Measurements from ENCODE around the gene TXNIP. TPM values are rescaled to one million over a fixed set of nuclear protein-coding genes. Genes with fewer than 3 reads are reported as not detected.

Gene TXNIP
- total RNA-seq, 1 experiment from 2014 or later, result 2.5 TPM

- Histone ChIP-seq H3K4me2 (ENCODE audit: low read length) (no peak overlapping the region), H3K36me3 (ENCODE audit: control insufficient read depth in 1 of 2, insufficient read depth in 2 of 2, low read length in 2 of 2) (no peaks in the 10 kb centered on the region), H3K79me2 (ENCODE audit: insufficient read depth, low read length) (no peaks in the 10 kb centered on the region), H3K9me2 (ENCODE audit: insufficient read depth) (no peaks in the 10 kb centered on the region), H3K4me1 (ENCODE audit: control insufficient read depth in 1 of 2, insufficient read depth in 2 of 2, low read length in 2 of 2) (no peaks in the 10 kb centered on the region), H3K4me3 (replicated peaks in 1 of 2; ENCODE audit: low read depth in 1 of 2, low read length in 2 of 2) (no peak overlapping the region), H4K20me1 (ENCODE audit: insufficient read depth) (no peaks in the 10 kb centered on the region), H3K9ac (ENCODE audit: low read length) (no peak overlapping the region), H3K9me3 (ENCODE audit: control insufficient read depth in 1 of 2, insufficient read depth in 1 of 2, low read depth in 1 of 2, low read length in 2 of 2) (no peaks in the 10 kb centered on the region), H3K27me3 (ENCODE audit: insufficient read depth, low read length) (no peaks in the 10 kb centered on the region), H3K27ac (ENCODE audit: low read depth, low read length) (no peak overlapping the region), H2AFZ (ENCODE audit: low read depth, low read length, poor library complexity, severe bottlenecking) (no peak overlapping the region)
- BruUV-seq (replicated peaks), result no TSS peak
- DNase-seq (ENCODE audit: low read depth, low spot score) (no peak), ATAC-seq (no peak)
- ChIA-PET POLR2A (no interaction called here), RAD21 (ENCODE audit: low non-redundant PET in 1 of 2, low total read pairs in 2 of 2, uncharacterized antibody in 2 of 2, unreplicated experiment in 2 of 2) (no interaction called here), CTCF (no interaction called here)
- TF ChIP-seq JUND (IDR thresholded peaks at IDR 0.05) (no peak), ATF3 (IDR thresholded peaks at IDR 0.05) (no peak), SIN3A (IDR thresholded peaks at IDR 0.05; ENCODE audit: low read depth) (no peak), SP1 (IDR thresholded peaks at IDR 0.05; ENCODE audit: low read depth) (no peak), CEBPB (IDR thresholded peaks at IDR 0.05; ENCODE audit: low read depth) (no peak), ZNF274 (IDR thresholded peaks at IDR 0.05; ENCODE audit: low read depth, low read length) (no peak), YY1 (IDR thresholded peaks at IDR 0.05; ENCODE audit: extremely low read depth, insufficient replicate concordance, low read depth, low read length) (no peak), FOSL1 (IDR thresholded peaks at IDR 0.05; ENCODE audit: low read depth) (no peak), POLR2AphosphoS5 (IDR thresholded peaks at IDR 0.05; ENCODE audit: low read depth, low read length) (no peak), EZH2 (IDR thresholded peaks at IDR 0.05) (no peak), ZFX (IDR thresholded peaks at IDR 0.05) (no peak), MAX (IDR thresholded peaks at IDR 0.05) (no peak), REST (IDR thresholded peaks at IDR 0.05; ENCODE audit: low read depth) (no peak), CBX3 (IDR thresholded peaks at IDR 0.05; ENCODE audit: low read depth) (no peak), TCF7L2 (IDR thresholded peaks at IDR 0.05; ENCODE audit: borderline replicate concordance, extremely low read depth, insufficient read depth, insufficient read length) (no peak), ELF1 (IDR thresholded peaks at IDR 0.05; ENCODE audit: borderline replicate concordance, low read depth) (no peak), SRF (IDR thresholded peaks at IDR 0.05; ENCODE audit: low read depth) (no peak)
- intact Hi-C loops (cut with micrococcal nuclease), result loop anchor here (10.0 kb wide), 1 partner anchor 55 kb away; no protein-coding TSS in a partner anchor
These were observed 3.1 kb upstream of the TXNIP start for GRCh38 chr1:145999321-146000024.
